DOHH2 (cell line): ENCODE results near the gene ITGA3.

Source experiments
- EZH2phosphoT487 ChIP-seq: fragments of 200-600 bp; sonication (generic); IDR thresholded peaks from 2 replicates; pipeline ENCODE4 v1.6.1; 2017; ENCODE audit warnings: borderline replicate concordance, mild to moderate bottlenecking, antibody characterized with exemption, low read length, moderate library complexity, mixed read lengths
- TF ChIP-seq, protein P1 (sequence below): fragments of 200-600 bp; sonication (generic); IDR thresholded peaks from one replicate; pipeline ENCODE4 v1.5.1; 2014; ENCODE audit warnings: antibody characterized with exemption, mild to moderate bottlenecking, low read depth, low read length; ENCODE audit not compliant: poor library complexity, severe bottlenecking

DNA sequence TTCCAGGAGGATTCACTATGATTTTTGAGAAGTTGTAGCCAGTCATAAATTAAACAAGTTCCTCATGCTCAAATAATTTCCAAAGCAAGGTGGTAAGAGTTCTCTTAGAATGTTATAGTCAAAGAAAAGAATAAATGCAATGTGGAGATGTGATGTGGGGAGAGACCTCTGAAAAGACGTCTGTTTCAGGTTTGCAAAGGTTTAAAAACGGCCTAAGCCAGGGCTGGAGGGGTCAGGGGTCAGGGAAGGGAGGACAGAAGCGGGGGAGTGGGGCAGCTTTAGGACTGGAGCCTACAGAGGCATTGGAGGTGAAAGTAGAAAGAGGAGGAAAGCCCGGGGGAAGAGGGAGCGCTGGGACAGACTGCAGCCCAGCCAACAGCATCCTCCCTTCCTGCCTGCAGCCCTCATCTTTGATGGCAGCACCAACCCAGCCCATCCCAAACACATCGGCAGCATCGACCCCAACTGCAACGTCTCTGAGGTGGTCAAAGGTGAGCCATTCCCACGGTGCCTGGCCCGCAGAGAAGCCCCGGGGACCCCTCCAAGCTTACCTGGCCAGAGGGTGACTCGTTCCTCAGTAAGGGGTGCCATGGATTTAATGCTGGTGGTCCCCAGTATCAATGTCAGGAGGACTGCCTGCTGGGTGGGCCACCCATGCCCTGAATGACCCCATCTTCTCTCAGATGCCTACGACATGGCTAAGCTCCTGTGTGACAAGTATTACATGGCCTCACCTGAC, 50.7 kb downstream of the ITGA3 start:
- TF ChIP-seq, protein P1, sequence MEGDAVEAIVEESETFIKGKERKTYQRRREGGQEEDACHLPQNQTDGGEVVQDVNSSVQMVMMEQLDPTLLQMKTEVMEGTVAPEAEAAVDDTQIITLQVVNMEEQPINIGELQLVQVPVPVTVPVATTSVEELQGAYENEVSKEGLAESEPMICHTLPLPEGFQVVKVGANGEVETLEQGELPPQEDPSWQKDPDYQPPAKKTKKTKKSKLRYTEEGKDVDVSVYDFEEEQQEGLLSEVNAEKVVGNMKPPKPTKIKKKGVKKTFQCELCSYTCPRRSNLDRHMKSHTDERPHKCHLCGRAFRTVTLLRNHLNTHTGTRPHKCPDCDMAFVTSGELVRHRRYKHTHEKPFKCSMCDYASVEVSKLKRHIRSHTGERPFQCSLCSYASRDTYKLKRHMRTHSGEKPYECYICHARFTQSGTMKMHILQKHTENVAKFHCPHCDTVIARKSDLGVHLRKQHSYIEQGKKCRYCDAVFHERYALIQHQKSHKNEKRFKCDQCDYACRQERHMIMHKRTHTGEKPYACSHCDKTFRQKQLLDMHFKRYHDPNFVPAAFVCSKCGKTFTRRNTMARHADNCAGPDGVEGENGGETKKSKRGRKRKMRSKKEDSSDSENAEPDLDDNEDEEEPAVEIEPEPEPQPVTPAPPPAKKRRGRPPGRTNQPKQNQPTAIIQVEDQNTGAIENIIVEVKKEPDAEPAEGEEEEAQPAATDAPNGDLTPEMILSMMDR, result no peak
- no peak for TF ChIP-seq EZH2phosphoT487
